Fibroblast of skin of left quadriceps (primary cell): ENCODE results near the gene ISG20.

ENCODE experiments used
- DNase-seq, 2 experiments: peaks; one replicate each; pipeline ENCODE4 v3.0.0-alpha.2; 2013; ENCODE audit warnings: low read depth in 2 of 2

Gene ISG20

GRCh38 chr15:88684345-88684744 lies 45.5 kb downstream of the ISG20 start:
- no peak for DNase-seq

DNA sequence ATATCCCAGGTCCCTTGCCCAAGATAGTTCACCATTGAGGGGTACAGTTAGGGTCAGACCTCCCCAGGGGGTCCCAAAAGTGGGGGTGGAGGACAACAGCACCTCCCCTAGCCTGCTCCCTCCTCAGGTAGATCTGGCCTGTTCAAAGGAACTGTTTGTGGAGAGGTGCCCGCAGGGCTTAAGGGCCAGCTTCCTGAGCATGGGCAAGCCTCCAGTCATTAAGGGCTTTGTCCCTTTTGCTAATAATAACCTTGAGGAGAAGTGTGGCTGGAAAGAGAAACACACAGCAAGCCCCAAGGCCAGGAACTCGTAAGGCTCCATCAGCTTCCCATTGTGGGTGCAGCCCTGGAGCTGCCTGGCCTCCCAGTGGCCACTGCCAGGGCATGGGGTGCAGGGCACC lies 47.4 kb downstream of the ISG20 start:
- no peak for DNase-seq

DNA sequence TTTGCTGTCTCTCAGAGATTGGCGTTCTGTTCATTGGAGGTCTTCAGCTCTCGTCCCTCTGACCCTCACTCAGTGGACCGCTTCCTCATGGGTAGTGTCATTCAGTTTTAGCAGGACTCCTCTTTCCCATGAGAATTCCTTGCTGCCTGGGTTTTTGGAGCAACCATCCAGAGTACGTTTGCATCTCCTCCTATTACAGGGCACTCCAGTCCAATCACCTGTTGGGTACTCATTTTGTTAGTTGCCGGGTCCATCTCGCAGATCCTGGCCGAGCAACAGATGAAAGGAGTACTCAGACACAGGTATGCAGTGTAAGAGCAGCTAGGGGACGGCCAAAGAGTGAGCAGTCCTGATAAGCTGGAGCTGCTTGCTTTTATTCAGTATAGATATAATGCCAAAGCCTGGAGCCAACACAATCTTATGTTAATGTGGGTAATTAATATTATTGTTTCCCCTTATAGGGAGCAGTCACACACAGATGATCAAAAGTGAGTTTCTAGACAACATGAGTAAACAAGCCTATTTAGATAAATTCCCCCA lies 49.6 kb downstream of the ISG20 start:
- DNase-seq: no peak

GRCh38 chr15:88690331-88690730 lies 51.5 kb downstream of the ISG20 start:
- DNase-seq: no peak

GRCh38 chr15:88693191-88693590 lies 54.4 kb downstream of the ISG20 start:
- no peak for DNase-seq

- DNase-seq: no peak
These were observed 56.3 kb downstream of the ISG20 start for GRCh38 chr15:88695101-88695500.

GRCh38 chr15:88695691-88696251 lies 57.0 kb downstream of the ISG20 start:
- peak; percentile 11 to 12 for DNase-seq

- DNase-seq: no peak
These were observed 57.4 kb downstream of the ISG20 start for GRCh38 chr15:88696254-88696653.

- no peak for DNase-seq
These were observed 58.5 kb downstream of the ISG20 start for GRCh38 chr15:88697276-88697675.

DNA sequence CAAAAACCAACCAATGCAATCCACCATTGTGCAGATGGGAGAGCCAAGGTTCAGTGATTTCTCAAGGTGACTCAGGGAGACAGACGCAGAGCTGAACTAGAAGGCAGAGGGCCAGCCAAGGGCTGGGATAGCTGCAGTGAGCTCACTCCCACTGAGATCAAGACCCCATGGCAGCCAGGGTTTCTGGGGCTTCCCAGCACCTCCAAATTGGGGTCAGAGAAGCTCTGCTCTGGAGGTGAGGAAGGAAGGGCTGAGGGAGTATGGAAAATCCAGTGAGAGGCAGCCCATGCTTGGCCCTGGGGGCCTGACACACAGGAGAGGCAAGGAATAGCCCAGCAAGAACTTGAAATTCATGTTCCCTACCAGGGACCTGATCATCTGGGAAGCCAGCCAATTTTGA lies 61.0 kb downstream of the ISG20 start:
- DNase-seq: no peak

DNA sequence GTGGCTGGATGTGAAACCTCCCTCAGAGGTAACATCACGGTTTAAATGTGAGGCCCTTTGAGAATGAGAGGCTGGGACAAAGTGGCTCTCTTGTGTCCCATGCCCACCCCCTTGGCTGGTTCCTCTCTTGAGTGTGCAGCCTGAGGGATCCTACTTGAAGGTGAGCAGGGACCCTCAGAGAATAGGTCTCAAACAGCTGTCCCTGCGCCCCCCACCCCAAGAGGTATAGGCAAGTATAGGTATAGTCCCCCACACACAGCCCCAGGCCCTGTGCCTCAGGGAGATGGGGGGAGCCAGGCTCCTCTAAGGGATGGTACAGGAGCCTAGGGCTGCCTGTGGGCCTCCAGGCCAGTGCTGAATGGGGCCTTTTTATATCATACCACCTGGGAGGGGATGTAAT lies 61.9 kb downstream of the ISG20 start:
- no peak for DNase-seq

- DNase-seq: no peak
These were observed 62.8 kb downstream of the ISG20 start for GRCh38 chr15:88701561-88702095.

- no peak for DNase-seq
These were observed 64.2 kb downstream of the ISG20 start for GRCh38 chr15:88702983-88703382.

DNA sequence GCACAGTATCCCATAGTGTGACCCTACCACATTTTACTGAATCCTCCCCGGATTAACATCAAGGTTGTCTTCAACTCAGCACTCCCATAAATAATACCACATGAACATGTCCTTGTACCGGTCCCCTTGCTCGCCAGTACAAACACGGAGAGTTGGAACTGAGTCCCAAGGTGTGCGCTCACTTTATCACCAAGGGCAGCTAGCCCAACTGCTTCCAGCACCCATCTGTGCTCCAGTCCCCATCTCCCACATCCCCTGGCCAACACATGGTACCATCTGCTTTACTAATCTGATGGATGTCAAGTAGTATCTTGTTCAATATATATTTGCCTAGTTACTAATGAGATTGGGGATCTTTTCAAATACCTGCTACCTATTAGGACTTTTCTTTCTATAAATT lies 64.7 kb downstream of the ISG20 start:
- DNase-seq: no peak

- DNase-seq: peak; percentile 22 to 37
These were observed 66.3 kb downstream of the ISG20 start for GRCh38 chr15:88704791-88705768.

DNA sequence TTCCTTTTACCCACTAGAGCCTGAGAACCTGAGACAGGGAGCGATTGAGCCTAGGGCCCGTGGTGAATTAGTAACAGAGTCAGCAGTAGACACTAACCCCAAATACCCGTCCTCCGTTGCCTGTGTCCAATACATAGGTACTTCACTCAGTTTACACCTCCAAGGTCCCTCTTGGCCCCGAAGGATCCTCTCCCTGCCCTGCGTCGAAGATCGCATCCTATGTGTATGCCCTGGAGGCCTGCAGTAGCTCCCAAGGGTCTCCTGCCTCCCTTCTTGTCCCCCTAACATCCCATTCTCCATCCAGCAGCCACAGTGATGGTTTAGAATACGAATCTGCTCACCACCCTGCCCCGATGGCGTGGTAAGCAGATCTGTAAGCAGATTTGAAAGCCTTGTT lies 67.0 kb downstream of the ISG20 start:
- DNase-seq: no peak
